SK-N-SH treated with all-trans-retinoic acid at 6 μM for 48 hours (cell line): Measurements from ENCODE around the gene HSPB6.
A peak's percentile ranks its signal among the peaks of the same experiment; 100 is the strongest.

Source experiments
- ATAC-seq: fragments of 200-7000 bp; cut with Tn5 transposase; 3 replicates; pipeline ENCODE4 v1.9.1; 2020; ENCODE audit warnings: mild to moderate bottlenecking, moderate library complexity
- ARNTL ChIP-seq: fragments of 450-650 bp; formaldehyde crosslinking; IDR thresholded peaks from 2 replicates; pipeline ENCODE4 v1.5.0; 2020; ENCODE audit warnings: low read depth, mild to moderate bottlenecking, moderate library complexity, borderline replicate concordance
- BACH2 ChIP-seq: fragments of 250-450 bp; sonication (Bioruptor Pico); IDR thresholded peaks from 2 replicates; pipeline ENCODE4 v1.9.0; 2021; ENCODE audit warnings: mild to moderate bottlenecking, borderline replicate concordance
- CREB5 ChIP-seq: fragments of 250-450 bp; sonication (Bioruptor Pico); IDR thresholded peaks from 2 replicates; pipeline ENCODE4 v1.5.1; 2020; ENCODE audit warnings: low read depth, mild to moderate bottlenecking, moderate library complexity
- ESRRG ChIP-seq: fragments of 250-450 bp; sonication (Bioruptor Pico); IDR thresholded peaks from 2 replicates; pipeline ENCODE4 v1.6.1; 2021; ENCODE audit warnings: mild to moderate bottlenecking
- GLIS3 ChIP-seq: fragments of 250-450 bp; sonication (Bioruptor Pico); IDR thresholded peaks from 2 replicates; pipeline ENCODE4 v1.5.0; 2020; ENCODE audit warnings: mild to moderate bottlenecking, moderate library complexity
- ISL1 ChIP-seq: fragments of 250-450 bp; sonication (Bioruptor Pico); IDR thresholded peaks from 2 replicates; pipeline ENCODE4 v2.1.2; 2022; ENCODE audit warnings: mild to moderate bottlenecking, moderate library complexity
- OSR1 ChIP-seq: fragments of 250-450 bp; sonication (Bioruptor Pico); IDR thresholded peaks from 2 replicates; pipeline ENCODE4 v1.8.0; 2022; ENCODE audit warnings: moderate library complexity, mild to moderate bottlenecking, inconsistent platforms
- PATZ1 ChIP-seq: fragments of 250-450 bp; sonication (Bioruptor Pico); IDR thresholded peaks from 2 replicates; pipeline ENCODE4 v1.8.0; 2020; ENCODE audit warnings: mild to moderate bottlenecking, moderate library complexity, borderline replicate concordance
- POU6F1 ChIP-seq: fragments of 250-450 bp; sonication (Bioruptor Pico); IDR thresholded peaks from 2 replicates; pipeline ENCODE4 v1.8.0; 2021; ENCODE audit warnings: low read depth, mild to moderate bottlenecking, moderate library complexity, borderline replicate concordance
- PPARA ChIP-seq: fragments of 250-450 bp; sonication (Bioruptor Pico); IDR thresholded peaks from 2 replicates; pipeline ENCODE4 v1.5.0; 2020; ENCODE audit warnings: mild to moderate bottlenecking, borderline replicate concordance
- RARB ChIP-seq: fragments of 250-450 bp; sonication (Bioruptor Pico); IDR thresholded peaks from 2 replicates; pipeline ENCODE4 v1.8.0; 2021; ENCODE audit warnings: mild to moderate bottlenecking, moderate library complexity
- SNAI2 ChIP-seq: fragments of 250-450 bp; sonication (Bioruptor Pico); IDR thresholded peaks from 2 replicates; pipeline ENCODE4 v1.5.0; 2020; ENCODE audit warnings: mild to moderate bottlenecking, moderate library complexity
- TCF4 ChIP-seq: fragments of 250-450 bp; sonication (Bioruptor Pico); IDR thresholded peaks from 2 replicates; pipeline ENCODE4 v1.8.0; 2021; ENCODE audit warnings: mild to moderate bottlenecking, moderate library complexity, borderline replicate concordance
- TOX ChIP-seq: fragments of 250-450 bp; sonication (Bioruptor Pico); IDR thresholded peaks from 2 replicates; pipeline ENCODE4 v1.8.0; 2021; ENCODE audit warnings: mild to moderate bottlenecking, moderate library complexity, borderline replicate concordance
- TSHZ2 ChIP-seq: fragments of 250-450 bp; sonication (Bioruptor Pico); IDR thresholded peaks from 2 replicates; pipeline ENCODE4 v1.5.0; 2020; ENCODE audit warnings: mild to moderate bottlenecking, moderate library complexity
- ZC3H10 ChIP-seq: fragments of 250-450 bp; sonication (Bioruptor Pico); IDR thresholded peaks from 2 replicates; pipeline ENCODE4 v1.5.1; 2021; ENCODE audit warnings: mild to moderate bottlenecking, moderate library complexity
- ZFP3 ChIP-seq: fragments of 250-450 bp; sonication (Bioruptor Pico); IDR thresholded peaks from 2 replicates; pipeline ENCODE4 v1.5.0; 2020; ENCODE audit warnings: mild to moderate bottlenecking, moderate library complexity
- ZFP30 ChIP-seq: fragments of 450-650 bp; formaldehyde crosslinking; IDR thresholded peaks from 2 replicates; pipeline ENCODE4 v1.5.0; 2022; ENCODE audit warnings: mild to moderate bottlenecking, moderate library complexity
- ZNF70 ChIP-seq: fragments of 450-650 bp; formaldehyde crosslinking; IDR thresholded peaks from 2 replicates; pipeline ENCODE4 v1.5.0; 2020; ENCODE audit warnings: mild to moderate bottlenecking, moderate library complexity
- ZNF8 ChIP-seq: fragments of 450-650 bp; formaldehyde crosslinking; IDR thresholded peaks from 2 replicates; pipeline ENCODE4 v1.5.0; 2020; ENCODE audit warnings: mild to moderate bottlenecking, moderate library complexity

The HSPB6 gene

GRCh38 chr19:35740423-35741202 lies 16.2 kb downstream of the HSPB6 start:
- ATAC-seq: peak; percentile 87
- no peak for TF ChIP-seq ARNTL
- no peak for TF ChIP-seq ZNF8 (CRISPR knock-in tag)
- no peak for TF ChIP-seq POU6F1
- no peak for TF ChIP-seq TOX (CRISPR knock-in tag)
- peak; percentile 42; the same call in 1 of the 2 replicates for TF ChIP-seq TCF4
- TF ChIP-seq ZNF70 (CRISPR knock-in tag): no peak
- TF ChIP-seq ZFP30 (CRISPR knock-in tag): no peak
- TF ChIP-seq RARB: no peak
- no peak for TF ChIP-seq ESRRG (CRISPR knock-in tag)
- no peak for TF ChIP-seq CREB5 (CRISPR knock-in tag)
- TF ChIP-seq ISL1 (CRISPR knock-in tag): no peak
- peak; percentile 16; the same call in 1 of the 2 replicates for TF ChIP-seq TSHZ2 (CRISPR knock-in tag)
- TF ChIP-seq PPARA: no peak
- no peak for TF ChIP-seq PATZ1 (CRISPR knock-in tag)
- no peak for TF ChIP-seq SNAI2
- TF ChIP-seq GLIS3 (CRISPR knock-in tag): 0 out of 2 replicates have a peak, but pooled peaks have one; percentile 43
- TF ChIP-seq BACH2 (CRISPR knock-in tag): no peak
- TF ChIP-seq ZC3H10 (CRISPR knock-in tag): no peak
- no peak for TF ChIP-seq ZFP3 (CRISPR knock-in tag)

GRCh38 chr19:35740108-35740422 lies 16.8 kb downstream of the HSPB6 start:
- TF ChIP-seq ARNTL (no peak), ZFP30 (CRISPR knock-in tag) (no peak), ISL1 (CRISPR knock-in tag) (no peak), GLIS3 (CRISPR knock-in tag) (no peak), SNAI2 (no peak), PATZ1 (CRISPR knock-in tag) (no peak), OSR1 (CRISPR knock-in tag) (no peak), TCF4 (no peak)
- ATAC-seq: peak; percentile 27
